Suprapubic skin (tissue), 3 donors: ENCODE data around the gene NEBL.

Experiments used
- EP300 ChIP-seq: sonication (generic); formaldehyde crosslinking; IDR thresholded peaks from one replicate; pipeline ENCODE4 v1.6.1; 2017; ENCODE audit warnings: antibody characterized with exemption
- POLR2A ChIP-seq, 2 donors: fragments of 450-650 bp; IDR thresholded peaks; one replicate each; pipeline ENCODE4 v1.6.1; 2017; ENCODE audit warnings: antibody characterized with exemption in 2 of 2, mild to moderate bottlenecking in 2 of 2, moderate library complexity in 2 of 2
- TF ChIP-seq, protein P1 (sequence below), 2 donors: fragments of 200-600 bp in 1 of 2; fragments of 450-650 bp in 1 of 2; sonication (generic) in 1 of 2; IDR thresholded peaks; one replicate each; pipeline ENCODE4 v1.5.1; 2016 to 2019; ENCODE audit warnings: antibody characterized with exemption in 2 of 2, mild to moderate bottlenecking in 1 of 2, moderate library complexity in 1 of 2

DNA sequence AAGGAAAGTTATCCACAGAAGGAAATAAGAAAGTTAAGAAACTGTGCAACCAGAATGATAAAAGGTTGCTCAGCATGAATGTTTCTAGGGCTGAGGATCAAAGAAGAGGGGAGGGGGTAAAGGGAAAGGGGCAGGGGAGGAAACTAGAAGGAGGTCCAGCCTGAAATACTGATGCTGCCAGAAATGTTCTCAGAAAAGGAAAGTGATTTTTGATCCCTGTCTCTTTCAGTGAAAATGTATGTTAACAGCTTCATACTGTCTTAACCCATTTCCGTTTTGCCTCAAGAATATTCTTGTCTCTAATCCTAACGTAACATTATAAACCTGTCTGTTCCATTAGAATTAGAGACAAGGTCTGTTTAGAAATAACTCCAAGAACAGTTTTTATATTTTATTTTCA, 49.6 kb downstream of the NEBL start:
- TF ChIP-seq POLR2A (IDR thresholded peaks at IDR 0.05) = no peak
- TF ChIP-seq EP300 = no peak
- TF ChIP-seq, protein P1, sequence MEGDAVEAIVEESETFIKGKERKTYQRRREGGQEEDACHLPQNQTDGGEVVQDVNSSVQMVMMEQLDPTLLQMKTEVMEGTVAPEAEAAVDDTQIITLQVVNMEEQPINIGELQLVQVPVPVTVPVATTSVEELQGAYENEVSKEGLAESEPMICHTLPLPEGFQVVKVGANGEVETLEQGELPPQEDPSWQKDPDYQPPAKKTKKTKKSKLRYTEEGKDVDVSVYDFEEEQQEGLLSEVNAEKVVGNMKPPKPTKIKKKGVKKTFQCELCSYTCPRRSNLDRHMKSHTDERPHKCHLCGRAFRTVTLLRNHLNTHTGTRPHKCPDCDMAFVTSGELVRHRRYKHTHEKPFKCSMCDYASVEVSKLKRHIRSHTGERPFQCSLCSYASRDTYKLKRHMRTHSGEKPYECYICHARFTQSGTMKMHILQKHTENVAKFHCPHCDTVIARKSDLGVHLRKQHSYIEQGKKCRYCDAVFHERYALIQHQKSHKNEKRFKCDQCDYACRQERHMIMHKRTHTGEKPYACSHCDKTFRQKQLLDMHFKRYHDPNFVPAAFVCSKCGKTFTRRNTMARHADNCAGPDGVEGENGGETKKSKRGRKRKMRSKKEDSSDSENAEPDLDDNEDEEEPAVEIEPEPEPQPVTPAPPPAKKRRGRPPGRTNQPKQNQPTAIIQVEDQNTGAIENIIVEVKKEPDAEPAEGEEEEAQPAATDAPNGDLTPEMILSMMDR (IDR thresholded peaks at IDR 0.05) = no peak
